Measurements from ENCODE around the gene KCNG3.

The KCNG3 gene

GRCh38 chr2:42486145-42486906, 7.5 kb downstream of the KCNG3 start:
- Histone ChIP-seq H3K36me3 (ENCODE audit: control insufficient read depth in 1 of 2, insufficient read depth in 2 of 2, low read depth in 1 of 2, low read length in 2 of 2) (no peaks in the 10 kb centered on the region), H2BK120ac (ENCODE audit: low read depth, low read length) (no peak overlapping the region), H3K4me1 (ENCODE audit: control insufficient read depth, insufficient read depth, low read depth, low read length) (no peaks in the 10 kb centered on the region), H2BK12ac (ENCODE audit: low read length in 2 of 2) (no peak overlapping the region), H3K27me3 (ENCODE audit: control insufficient read depth in 1 of 2, insufficient read depth in 1 of 2, low read length in 2 of 2) (peaks cover 10 to 19% of the 10 kb centered on the region in 2 experiments), H3K18ac (ENCODE audit: low read depth in 1 of 2, low read length in 2 of 2) (no peak overlapping the region), H3K14ac (ENCODE audit: low read length in 2 of 2) (no peak overlapping the region), H3K4ac (ENCODE audit: low read depth in 1 of 2, low read length in 2 of 2) (no peak overlapping the region), H4K8ac (ENCODE audit: low read length) (no peak overlapping the region), H3K9me3 (ENCODE audit: control insufficient read depth, low read length) (no peaks in the 10 kb centered on the region), H2BK5ac (ENCODE audit: low read depth, low read length, poor library complexity, severe bottlenecking) (no peak overlapping the region), H4K91ac (ENCODE audit: low read length) (no peak overlapping the region), H3K9ac (ENCODE audit: low read length) (no peak overlapping the region), H3K79me1 (replicated peaks; ENCODE audit: low read length, poor library complexity, severe bottlenecking) (no peaks in the 10 kb centered on the region), H3K27ac (ENCODE audit: low read length, poor library complexity, severe bottlenecking) (no peak overlapping the region), H2BK15ac (ENCODE audit: low read depth, poor library complexity, severe bottlenecking) (no peak overlapping the region), H3K4me3 (ENCODE audit: insufficient read depth in 1 of 2, low read depth in 1 of 2, low read length in 2 of 2) (no peak overlapping the region), H3K4me2 (ENCODE audit: low read length, poor library complexity, severe bottlenecking) (no peak overlapping the region), H3K23ac (ENCODE audit: low read length in 2 of 2) (no peak overlapping the region), H2AK5ac (ENCODE audit: low read length, severe bottlenecking) (no peak overlapping the region), H2AFZ (ENCODE audit: low read depth, low read length) (peak overlapping the region; percentile 14)
- no peak for DNase-seq
- 91% methylated on average over 7 of the region's 7 CpGs for WGBS

- no peak overlapping the region for H2BK5ac ChIP-seq (ENCODE audit: low read depth, low read length, poor library complexity, severe bottlenecking)
- no peaks in the 10 kb centered on the region for H3K79me1 ChIP-seq (replicated peaks; ENCODE audit: low read length, poor library complexity, severe bottlenecking)
- H3K23ac ChIP-seq (ENCODE audit: low read length in 2 of 2) = no peak overlapping the region
- no peak overlapping the region for H2BK12ac ChIP-seq (ENCODE audit: low read length in 2 of 2)
- no peak overlapping the region for H2AFZ ChIP-seq (ENCODE audit: low read depth, low read length)
- H2AK5ac ChIP-seq (ENCODE audit: low read length, severe bottlenecking) = no peak overlapping the region
- H3K4me2 ChIP-seq (ENCODE audit: low read length, poor library complexity, severe bottlenecking) = no peak overlapping the region
- no peak overlapping the region for H4K8ac ChIP-seq (ENCODE audit: low read length)
- H2BK120ac ChIP-seq (ENCODE audit: low read depth, low read length) = no peak overlapping the region
- no peak for DNase-seq
- 60% methylated on average over 2 of the region's 2 CpGs for WGBS
- H3K18ac ChIP-seq (ENCODE audit: low read depth in 1 of 2, low read length in 2 of 2) = no peak overlapping the region
- no peak overlapping the region for H3K9ac ChIP-seq (ENCODE audit: low read length)
- H3K14ac ChIP-seq (ENCODE audit: low read length in 2 of 2) = no peak overlapping the region
- H4K91ac ChIP-seq (ENCODE audit: low read length) = no peak overlapping the region
- no peaks in the 10 kb centered on the region for H3K36me3 ChIP-seq (ENCODE audit: control insufficient read depth in 1 of 2, insufficient read depth in 2 of 2, low read depth in 1 of 2, low read length in 2 of 2)
- H3K27ac ChIP-seq (ENCODE audit: low read length, poor library complexity, severe bottlenecking) = no peak overlapping the region
- H3K4ac ChIP-seq (ENCODE audit: low read depth in 1 of 2, low read length in 2 of 2) = no peak overlapping the region
- no peak overlapping the region for H2BK15ac ChIP-seq (ENCODE audit: low read depth, poor library complexity, severe bottlenecking)
- H3K9me3 ChIP-seq (ENCODE audit: control insufficient read depth, low read length) = no peaks in the 10 kb centered on the region
- H3K4me3 ChIP-seq (ENCODE audit: insufficient read depth in 1 of 2, low read depth in 1 of 2, low read length in 2 of 2) = no peak overlapping the region
- no peaks in the 10 kb centered on the region for H3K4me1 ChIP-seq (ENCODE audit: control insufficient read depth, insufficient read depth, low read depth, low read length)
- H3K27me3 ChIP-seq (ENCODE audit: control insufficient read depth in 1 of 2, insufficient read depth in 1 of 2, low read length in 2 of 2) = no peaks in the 10 kb centered on the region
Measured at GRCh38 chr2:42480402-42480801, 13.4 kb downstream of the KCNG3 start.

- H2BK12ac ChIP-seq (ENCODE audit: low read length in 2 of 2) = no peak overlapping the region
- no peak overlapping the region for H3K23ac ChIP-seq (ENCODE audit: low read length in 2 of 2)
- H3K9me3 ChIP-seq (ENCODE audit: control insufficient read depth, low read length) = no peaks in the 10 kb centered on the region
- DNase-seq = no peak
- H3K4me1 ChIP-seq (ENCODE audit: control insufficient read depth, insufficient read depth, low read depth, low read length) = no peaks in the 10 kb centered on the region
- no peak overlapping the region for H2BK120ac ChIP-seq (ENCODE audit: low read depth, low read length)
- H3K4me3 ChIP-seq (ENCODE audit: insufficient read depth in 1 of 2, low read depth in 1 of 2, low read length in 2 of 2) = no peak overlapping the region
- H4K8ac ChIP-seq (ENCODE audit: low read length) = no peak overlapping the region
- WGBS = 90% methylated on average over 6 of the region's 6 CpGs
- H3K18ac ChIP-seq (ENCODE audit: low read depth in 1 of 2, low read length in 2 of 2) = no peak overlapping the region
- H3K9ac ChIP-seq (ENCODE audit: low read length) = no peak overlapping the region
- H3K14ac ChIP-seq (ENCODE audit: low read length in 2 of 2) = no peak overlapping the region
- no peak overlapping the region for H3K4me2 ChIP-seq (ENCODE audit: low read length, poor library complexity, severe bottlenecking)
- no peak overlapping the region for H3K4ac ChIP-seq (ENCODE audit: low read depth in 1 of 2, low read length in 2 of 2)
- H3K79me1 ChIP-seq (replicated peaks; ENCODE audit: low read length, poor library complexity, severe bottlenecking) = no peaks in the 10 kb centered on the region
- no peak overlapping the region for H4K91ac ChIP-seq (ENCODE audit: low read length)
- H3K27me3 ChIP-seq (ENCODE audit: control insufficient read depth in 1 of 2, insufficient read depth in 1 of 2, low read length in 2 of 2) = no peaks in the 10 kb centered on the region
- H2BK5ac ChIP-seq (ENCODE audit: low read depth, low read length, poor library complexity, severe bottlenecking) = no peak overlapping the region
- H3K36me3 ChIP-seq (ENCODE audit: control insufficient read depth in 1 of 2, insufficient read depth in 2 of 2, low read depth in 1 of 2, low read length in 2 of 2) = no peaks in the 10 kb centered on the region
- no peak overlapping the region for H2BK15ac ChIP-seq (ENCODE audit: low read depth, poor library complexity, severe bottlenecking)
- H2AK5ac ChIP-seq (ENCODE audit: low read length, severe bottlenecking) = no peak overlapping the region
- H3K27ac ChIP-seq (ENCODE audit: low read length, poor library complexity, severe bottlenecking) = no peak overlapping the region
- no peak overlapping the region for H2AFZ ChIP-seq (ENCODE audit: low read depth, low read length)
Measured at GRCh38 chr2:42474765-42475454, 18.9 kb downstream of the KCNG3 start.

DNA sequence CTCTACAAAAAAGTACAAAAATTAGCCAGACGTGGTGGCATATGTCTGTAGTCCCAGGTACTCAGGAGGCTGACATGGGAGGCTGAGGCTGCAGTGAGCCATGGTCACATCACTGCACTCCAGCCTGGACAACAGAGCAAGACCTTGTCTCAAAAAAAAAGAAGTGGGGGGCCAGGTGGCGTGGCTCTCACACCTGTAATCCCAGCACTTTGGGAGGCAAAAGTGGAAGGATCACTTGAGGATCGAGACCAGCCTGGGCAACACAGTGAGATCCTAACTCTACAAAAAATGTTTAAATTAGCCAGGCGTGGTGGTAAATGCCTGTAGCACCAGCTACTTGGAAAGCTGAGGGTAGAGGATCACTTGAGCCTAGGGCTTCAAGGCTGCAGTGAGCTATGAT, 23.1 kb downstream of the KCNG3 start:
- H3K4me2 ChIP-seq (ENCODE audit: low read length, poor library complexity, severe bottlenecking) = no peak overlapping the region
- no peak overlapping the region for H3K4ac ChIP-seq (ENCODE audit: low read depth in 1 of 2, low read length in 2 of 2)
- no peak overlapping the region for H4K8ac ChIP-seq (ENCODE audit: low read length)
- no peaks in the 10 kb centered on the region for H3K36me3 ChIP-seq (ENCODE audit: control insufficient read depth in 1 of 2, insufficient read depth in 2 of 2, low read depth in 1 of 2, low read length in 2 of 2)
- no peak for DNase-seq
- no peaks in the 10 kb centered on the region for H3K4me1 ChIP-seq (ENCODE audit: control insufficient read depth, insufficient read depth, low read depth, low read length)
- no peak overlapping the region for H3K14ac ChIP-seq (ENCODE audit: low read length in 2 of 2)
- no peak overlapping the region for H2BK5ac ChIP-seq (ENCODE audit: low read depth, low read length, poor library complexity, severe bottlenecking)
- no peak overlapping the region for H4K91ac ChIP-seq (ENCODE audit: low read length)
- no peak overlapping the region for H2AFZ ChIP-seq (ENCODE audit: low read depth, low read length)
- no peak overlapping the region for H2BK120ac ChIP-seq (ENCODE audit: low read depth, low read length)
- H2AK5ac ChIP-seq (ENCODE audit: low read length, severe bottlenecking) = no peak overlapping the region
- no peaks in the 10 kb centered on the region for H3K27me3 ChIP-seq (ENCODE audit: control insufficient read depth in 1 of 2, insufficient read depth in 1 of 2, low read length in 2 of 2)
- H3K18ac ChIP-seq (ENCODE audit: low read depth in 1 of 2, low read length in 2 of 2) = no peak overlapping the region
- no peak overlapping the region for H2BK15ac ChIP-seq (ENCODE audit: low read depth, poor library complexity, severe bottlenecking)
- H3K23ac ChIP-seq (ENCODE audit: low read length in 2 of 2) = no peak overlapping the region
- peaks cover 5% of the 10 kb centered on the region for H3K9me3 ChIP-seq (ENCODE audit: control insufficient read depth, low read length)
- WGBS = 58% methylated on average over 4 of the region's 4 CpGs
- H3K9ac ChIP-seq (ENCODE audit: low read length) = no peak overlapping the region
- no peaks in the 10 kb centered on the region for H3K79me1 ChIP-seq (replicated peaks; ENCODE audit: low read length, poor library complexity, severe bottlenecking)
- H3K27ac ChIP-seq (ENCODE audit: low read length, poor library complexity, severe bottlenecking) = no peak overlapping the region
- H2BK12ac ChIP-seq (ENCODE audit: low read length in 2 of 2) = no peak overlapping the region
- no peak overlapping the region for H3K4me3 ChIP-seq (ENCODE audit: insufficient read depth in 1 of 2, low read depth in 1 of 2, low read length in 2 of 2)
